NCI-H2171 (cell line): ENCODE measurements around the gene AEBP1.
A peak's percentile ranks its signal among the peaks of the same experiment; 100 is the strongest.
"Not testable (repeated sequence)": the region's sequence is repeated elsewhere in the genome, so short reads cannot be mapped to it uniquely, and the experiment has no call there.

Source experiments
- DNase-seq: peaks from one replicate; lab custom pipeline; 2025; lab: John Stamatoyannopoulos, UW

Gene AEBP1

GRCh38 chr7:44117801-44118429, 13.8 kb downstream of the AEBP1 start:
- DNase-seq: no peak

- no peak for DNase-seq
These were observed 15.8 kb downstream of the AEBP1 start for GRCh38 chr7:44119829-44120380.

GRCh38 chr7:44120395-44120794, 16.2 kb downstream of the AEBP1 start:
- DNase-seq: no peak

GRCh38 chr7:44121761-44122420, 17.7 kb downstream of the AEBP1 start:
- DNase-seq: no peak

- DNase-seq: no peak
These were observed 18.4 kb downstream of the AEBP1 start for GRCh38 chr7:44122529-44122928.

- peak; percentile 97 for DNase-seq
These were observed 19.3 kb downstream of the AEBP1 start, which contains the start of gene POLD2 for GRCh38 chr7:44123190-44124003. POLD2 (minus strand) TSS chr7:44123548; CDS start chr7:44122053, 1,495 bp downstream.

- no peak for DNase-seq
These were observed 20.7 kb downstream of the AEBP1 start for GRCh38 chr7:44124822-44125202.

- DNase-seq: not testable (repeated sequence)
These were observed 22.4 kb downstream of the AEBP1 start for GRCh38 chr7:44126574-44126973.

- DNase-seq: no peak
These were observed 23.0 kb downstream of the AEBP1 start for GRCh38 chr7:44127161-44127560.

- DNase-seq: peak; percentile 31
These were observed 24.8 kb downstream of the AEBP1 start for GRCh38 chr7:44128721-44129582.

GRCh38 chr7:44131173-44132029, 27.3 kb downstream of the AEBP1 start:
- no peak for DNase-seq

GRCh38 chr7:44132039-44132438, 27.9 kb downstream of the AEBP1 start:
- DNase-seq: no peak

GRCh38 chr7:44133295-44133694, 29.1 kb downstream of the AEBP1 start:
- no peak for DNase-seq

GRCh38 chr7:44134943-44135628, 30.9 kb downstream of the AEBP1 start:
- DNase-seq: no peak

- no peak for DNase-seq
These were observed 32.6 kb downstream of the AEBP1 start for GRCh38 chr7:44136731-44137130.

- DNase-seq: no peak
These were observed 34.6 kb downstream of the AEBP1 start for GRCh38 chr7:44138698-44139097.

- DNase-seq: no peak
These were observed 35.3 kb downstream of the AEBP1 start for GRCh38 chr7:44139311-44140010.

GRCh38 chr7:44140341-44140740, 36.2 kb downstream of the AEBP1 start:
- no peak for DNase-seq

- DNase-seq: no peak
These were observed 37.2 kb downstream of the AEBP1 start, which contains the start of gene MYL7 for GRCh38 chr7:44141221-44141850. MYL7 (minus strand) TSS chr7:44141332; CDS start chr7:44141305, 27 bp downstream.
